ENCODE measurements around the gene PLPP1. TPM values are rescaled to one million over a fixed set of nuclear protein-coding genes. Genes with fewer than 3 reads are reported as not detected.

Gene PLPP1
- total RNA-seq, 1 donor from 2014 or later: 38.9 TPM

- Mint-ChIP-seq H3K4me3 (ENCODE audit: unreplicated experiment) (no peak overlapping the region), H3K9me3 (ENCODE audit: unreplicated experiment) (no peaks in the 10 kb centered on the region), H3K4me1 (ENCODE audit: unreplicated experiment) (peaks cover 9% of the 10 kb centered on the region), H3K27ac (ENCODE audit: unreplicated experiment) (no peak overlapping the region), H3K36me3 (ENCODE audit: unreplicated experiment) (peaks cover 17% of the 10 kb centered on the region), H3K27me3 (ENCODE audit: unreplicated experiment) (no peaks in the 10 kb centered on the region)
- no peak for TF ChIP-seq CTCF (IDR thresholded peaks at IDR 0.05)
- DNase-seq (ENCODE audit: extremely low spot score, unreplicated experiment): no peak
Measured at GRCh38 chr5:55409775-55410174, 125.0 kb downstream of the PLPP1 start.

- Mint-ChIP-seq H3K27ac (ENCODE audit: unreplicated experiment) (peak overlapping the region; percentile 0), H3K9me3 (ENCODE audit: unreplicated experiment) (no peaks in the 10 kb centered on the region), H3K4me3 (ENCODE audit: unreplicated experiment) (no peak overlapping the region), H3K36me3 (ENCODE audit: unreplicated experiment) (peaks cover 16% of the 10 kb centered on the region), H3K27me3 (ENCODE audit: unreplicated experiment) (no peaks in the 10 kb centered on the region), H3K4me1 (ENCODE audit: unreplicated experiment) (peaks cover 9% of the 10 kb centered on the region)
- no peak for TF ChIP-seq CTCF (IDR thresholded peaks at IDR 0.05)
- no peak for DNase-seq (ENCODE audit: extremely low spot score, unreplicated experiment)
Measured at GRCh38 chr5:55407984-55408383, 126.8 kb downstream of the PLPP1 start.

GRCh38 chr5:55407059-55407684 lies 127.6 kb downstream of the PLPP1 start:
- DNase-seq (ENCODE audit: extremely low spot score, unreplicated experiment): no peak
- Mint-ChIP-seq H3K4me1 (ENCODE audit: unreplicated experiment) (peaks cover 9% of the 10 kb centered on the region), H3K9me3 (ENCODE audit: unreplicated experiment) (no peaks in the 10 kb centered on the region), H3K27ac (ENCODE audit: unreplicated experiment) (no peak overlapping the region), H3K4me3 (ENCODE audit: unreplicated experiment) (no peak overlapping the region), H3K27me3 (ENCODE audit: unreplicated experiment) (no peaks in the 10 kb centered on the region), H3K36me3 (ENCODE audit: unreplicated experiment) (peaks cover 16% of the 10 kb centered on the region)
- TF ChIP-seq CTCF (IDR thresholded peaks at IDR 0.05): peak; percentile 81

- Mint-ChIP-seq H3K4me3 (ENCODE audit: unreplicated experiment) (no peak overlapping the region), H3K9me3 (ENCODE audit: unreplicated experiment) (no peaks in the 10 kb centered on the region), H3K27ac (ENCODE audit: unreplicated experiment) (peak overlapping the region; percentile 14), H3K4me1 (ENCODE audit: unreplicated experiment) (peaks cover 9% of the 10 kb centered on the region), H3K36me3 (ENCODE audit: unreplicated experiment) (peaks cover 14% of the 10 kb centered on the region), H3K27me3 (ENCODE audit: unreplicated experiment) (no peaks in the 10 kb centered on the region)
- TF ChIP-seq CTCF (IDR thresholded peaks at IDR 0.05): no peak
- no peak for DNase-seq (ENCODE audit: extremely low spot score, unreplicated experiment)
Measured at GRCh38 chr5:55406292-55406691, 128.5 kb downstream of the PLPP1 start.

- Mint-ChIP-seq H3K27ac (ENCODE audit: unreplicated experiment) (no peak overlapping the region), H3K36me3 (ENCODE audit: unreplicated experiment) (peaks cover 18% of the 10 kb centered on the region), H3K9me3 (ENCODE audit: unreplicated experiment) (no peaks in the 10 kb centered on the region), H3K4me3 (ENCODE audit: unreplicated experiment) (no peak overlapping the region), H3K4me1 (ENCODE audit: unreplicated experiment) (no peaks in the 10 kb centered on the region), H3K27me3 (ENCODE audit: unreplicated experiment) (no peaks in the 10 kb centered on the region)
- no peak for TF ChIP-seq CTCF (IDR thresholded peaks at IDR 0.05)
- no peak for DNase-seq (ENCODE audit: extremely low spot score, unreplicated experiment)
Measured at GRCh38 chr5:55402199-55402598, 132.6 kb downstream of the PLPP1 start.

Measured in osteocyte (in vitro differentiated cells).